Measurements from ENCODE around the gene CEACAM21. TPM values are rescaled to one million over a fixed set of nuclear protein-coding genes. Genes with fewer than 3 reads are reported as not detected.

Gene CEACAM21
- total RNA-seq, 6 donors from 2014 or later = 2.3 to 22.4 (median 16.3) TPM

DNA sequence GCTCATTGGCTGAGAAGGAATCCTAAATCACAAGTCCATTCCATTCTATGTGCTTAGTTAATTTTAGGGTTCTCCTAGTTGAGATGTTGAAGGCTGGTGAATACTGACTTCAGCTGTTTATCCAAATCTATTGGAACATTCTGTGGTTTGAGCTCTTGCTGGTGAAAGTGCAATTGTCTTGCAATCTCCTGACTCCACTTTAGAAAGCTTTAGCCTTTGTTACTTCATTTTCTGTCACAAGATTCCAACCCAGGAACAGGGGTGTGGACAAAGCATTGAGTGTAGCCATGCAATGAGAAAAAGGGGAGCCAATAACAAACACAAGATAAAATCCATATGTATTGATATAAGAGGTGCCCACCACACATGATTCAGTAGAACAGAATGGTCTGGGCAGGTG is 15.0 kb downstream of the CEACAM21 start:
- no peaks in the 10 kb centered on the region for H3K4me1 ChIP-seq
- H3K27me3 ChIP-seq = no peaks in the 10 kb centered on the region
- DNase-seq (no peak), ATAC-seq (ENCODE audit: low FRiP score in 2 of 2) (no peak)
- TF ChIP-seq, protein P1, sequence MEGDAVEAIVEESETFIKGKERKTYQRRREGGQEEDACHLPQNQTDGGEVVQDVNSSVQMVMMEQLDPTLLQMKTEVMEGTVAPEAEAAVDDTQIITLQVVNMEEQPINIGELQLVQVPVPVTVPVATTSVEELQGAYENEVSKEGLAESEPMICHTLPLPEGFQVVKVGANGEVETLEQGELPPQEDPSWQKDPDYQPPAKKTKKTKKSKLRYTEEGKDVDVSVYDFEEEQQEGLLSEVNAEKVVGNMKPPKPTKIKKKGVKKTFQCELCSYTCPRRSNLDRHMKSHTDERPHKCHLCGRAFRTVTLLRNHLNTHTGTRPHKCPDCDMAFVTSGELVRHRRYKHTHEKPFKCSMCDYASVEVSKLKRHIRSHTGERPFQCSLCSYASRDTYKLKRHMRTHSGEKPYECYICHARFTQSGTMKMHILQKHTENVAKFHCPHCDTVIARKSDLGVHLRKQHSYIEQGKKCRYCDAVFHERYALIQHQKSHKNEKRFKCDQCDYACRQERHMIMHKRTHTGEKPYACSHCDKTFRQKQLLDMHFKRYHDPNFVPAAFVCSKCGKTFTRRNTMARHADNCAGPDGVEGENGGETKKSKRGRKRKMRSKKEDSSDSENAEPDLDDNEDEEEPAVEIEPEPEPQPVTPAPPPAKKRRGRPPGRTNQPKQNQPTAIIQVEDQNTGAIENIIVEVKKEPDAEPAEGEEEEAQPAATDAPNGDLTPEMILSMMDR (IDR thresholded peaks at IDR 0.05) = no peak
- TF ChIP-seq POLR2A (IDR thresholded peaks at IDR 0.05) (no peak), EP300 (IDR thresholded peaks at IDR 0.05) (peak in 1 of 4 donors; percentile 58), POLR2AphosphoS5 (IDR thresholded peaks at IDR 0.05) (no peak)
- no peaks in the 10 kb centered on the region for H3K36me3 ChIP-seq
- H3K27ac ChIP-seq = no peak overlapping the region
- H3K4me3 ChIP-seq = no peak overlapping the region
- no peaks in the 10 kb centered on the region for H3K9me3 ChIP-seq

DNA sequence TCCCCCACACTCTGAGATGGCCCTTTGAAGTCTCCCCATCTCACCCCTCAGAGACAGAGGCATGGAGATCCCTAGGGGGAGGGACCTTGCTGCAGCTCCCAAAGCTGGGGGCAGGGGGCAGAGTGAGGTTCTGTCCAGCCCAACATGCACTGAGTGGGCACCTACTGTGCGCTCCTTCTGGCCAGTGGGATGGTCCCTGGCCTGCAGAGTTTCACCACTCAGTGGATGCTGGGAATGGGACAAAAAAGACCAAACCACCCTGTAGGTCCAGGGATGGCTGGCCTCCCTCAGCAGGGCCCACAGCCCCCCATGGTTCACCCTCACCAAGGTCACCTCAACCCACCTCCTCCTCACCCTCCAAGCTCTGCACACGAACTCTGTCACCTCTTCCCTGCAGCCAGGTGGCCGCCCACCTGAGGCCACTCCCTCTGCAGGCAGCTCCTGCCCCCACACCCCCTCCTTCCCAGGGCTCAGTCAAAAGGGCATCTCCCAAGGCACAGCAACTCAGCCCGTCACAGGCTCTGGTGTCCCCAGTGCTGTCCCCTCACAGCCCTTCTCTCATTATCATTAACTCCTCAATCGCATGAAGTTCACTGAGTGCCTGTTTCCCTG is 16.1 kb downstream of the CEACAM21 start:
- TF ChIP-seq POLR2A (IDR thresholded peaks at IDR 0.05) = no peak
- TF ChIP-seq, protein P1 (IDR thresholded peaks at IDR 0.05) = no peak
- no peak for TF ChIP-seq EP300 (IDR thresholded peaks at IDR 0.05)
- no peak for TF ChIP-seq POLR2AphosphoS5 (IDR thresholded peaks at IDR 0.05)
- no peaks in the 10 kb centered on the region for H3K27me3 ChIP-seq
- ATAC-seq (ENCODE audit: low FRiP score in 2 of 2) (no peak), DNase-seq (peak in 1 of 2 donors; percentile 15)
- no peaks in the 10 kb centered on the region for H3K4me1 ChIP-seq
- H3K36me3 ChIP-seq = no peaks in the 10 kb centered on the region
- no peak overlapping the region for H3K27ac ChIP-seq
- 45 to 52% methylated on average over 3 to 5 of the region's 5 CpGs for WGBS, 2 donors
- H3K4me3 ChIP-seq = no peak overlapping the region
- no peaks in the 10 kb centered on the region for H3K9me3 ChIP-seq

DNA sequence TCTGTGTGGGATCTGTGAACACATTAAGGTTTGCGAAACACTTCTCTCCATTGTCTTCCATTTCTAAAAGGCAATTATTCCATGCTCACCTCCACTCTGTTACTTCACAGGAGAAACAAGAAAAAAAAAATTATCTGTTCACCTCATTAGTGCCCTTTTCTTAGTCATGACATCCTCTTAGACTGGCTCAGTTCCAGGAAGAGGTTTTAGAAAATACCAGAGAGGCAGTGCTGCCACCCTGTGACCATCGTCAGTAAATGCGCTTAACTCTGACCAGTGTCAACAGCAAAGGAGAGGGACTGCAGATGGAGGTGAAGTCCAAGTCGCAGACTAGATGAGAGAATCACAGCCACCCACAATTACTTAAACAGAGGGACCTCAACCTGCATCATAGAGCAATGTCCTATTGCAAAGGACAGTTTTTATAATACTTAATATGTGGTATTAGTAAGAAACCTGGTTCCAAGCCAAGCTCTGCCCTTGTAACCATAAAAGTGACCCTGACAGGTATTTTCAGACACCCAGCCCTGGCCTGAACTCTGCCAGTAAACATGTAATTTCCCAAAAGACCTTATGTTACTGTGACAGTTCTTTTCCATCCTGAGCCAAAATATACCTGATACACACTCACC is 19.4 kb downstream of the CEACAM21 start:
- WGBS, 2 donors = 25% methylated on average over 4 of the region's 4 CpGs
- peak in 1 of 2 donors; percentile 62 for DNase-seq
- TF ChIP-seq, protein P1 (IDR thresholded peaks at IDR 0.05) = peak; percentile 49 to 72 (median 70)
- TF ChIP-seq POLR2A (IDR thresholded peaks at IDR 0.05) = no peak
- no peak for TF ChIP-seq POLR2AphosphoS5 (IDR thresholded peaks at IDR 0.05)
- TF ChIP-seq EP300 (IDR thresholded peaks at IDR 0.05) = no peak

DNA sequence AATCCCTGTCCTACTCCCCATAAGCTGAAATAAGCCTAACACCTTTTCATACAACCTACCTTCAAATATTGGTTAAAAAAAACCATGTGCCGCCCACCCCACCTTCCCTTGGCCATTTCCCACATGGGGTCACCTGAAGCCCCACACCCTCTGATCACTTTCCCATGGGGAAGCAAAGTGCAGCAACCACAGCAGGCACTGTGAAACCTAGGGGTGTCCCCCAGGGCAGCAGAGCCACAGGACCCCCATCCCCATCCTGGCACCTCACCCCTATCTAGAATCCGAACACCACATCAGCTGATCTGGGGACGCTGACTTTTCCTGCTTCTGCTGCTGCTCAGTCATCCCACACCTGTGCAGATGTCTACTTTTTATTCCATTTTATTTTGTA is 19.9 kb downstream of the CEACAM21 start:
- no peaks in the 10 kb centered on the region for H3K36me3 ChIP-seq
- no peak overlapping the region for H3K4me3 ChIP-seq
- DNase-seq (no peak), ATAC-seq (ENCODE audit: low FRiP score in 2 of 2) (no peak)
- WGBS, 2 donors = 37 to 40% methylated on average over 3 of the region's 3 CpGs
- H3K9me3 ChIP-seq = no peaks in the 10 kb centered on the region
- H3K27me3 ChIP-seq = no peaks in the 10 kb centered on the region
- H3K27ac ChIP-seq = no peak overlapping the region
- TF ChIP-seq EP300 (IDR thresholded peaks at IDR 0.05) = no peak
- TF ChIP-seq POLR2A (IDR thresholded peaks at IDR 0.05) = no peak
- TF ChIP-seq POLR2AphosphoS5 (IDR thresholded peaks at IDR 0.05) = no peak
- TF ChIP-seq, protein P1 (IDR thresholded peaks at IDR 0.05) = no peak
- H3K4me1 ChIP-seq = peaks cover 0 to 6% (median 2%) of the 10 kb centered on the region in 4 donors

More for the DNA sequence above, 19.4 kb downstream of the CEACAM21 start:
- Histone ChIP-seq H3K4me3 (no peak overlapping the region), H3K27ac (no peak overlapping the region), H3K27me3 (no peaks in the 10 kb centered on the region), H3K4me1 (peaks cover 0 to 6% (median 2%) of the 10 kb centered on the region in 4 donors), H3K9me3 (no peaks in the 10 kb centered on the region), H3K36me3 (no peaks in the 10 kb centered on the region)
- ATAC-seq (ENCODE audit: low FRiP score in 2 of 2) = peak; percentile 83 to 87
